Smooth muscle cell (in vitro differentiated cells): ENCODE measurements around the gene IL1R2. TPM values are rescaled to one million over a fixed set of nuclear protein-coding genes. Genes with fewer than 3 reads are reported as not detected.
A peak's percentile ranks its signal among the peaks of the same experiment; 100 is the strongest.

Experiments
- DNase-seq: peaks from one replicate; lab custom pipeline; 2025; ENCODE audit not compliant: unreplicated experiment; lab: John Stamatoyannopoulos, UW
- H2AFZ ChIP-seq: fragments of 200-600 bp; sonication (generic); 2 replicates; pipeline ENCODE4 v1.6.0; 2016; ENCODE audit warnings: antibody characterized with exemption, low read depth, mild to moderate bottlenecking
- H3F3A ChIP-seq: fragments of 200-600 bp; sonication (generic); 2 replicates; pipeline ENCODE4 v1.6.0; 2017; ENCODE audit warnings: antibody characterized with exemption, low read depth
- H3K27ac ChIP-seq: fragments of 200-600 bp; sonication (generic); 2 replicates; pipeline ENCODE4 v1.5.1; 2016; ENCODE audit warnings: low read depth, mild to moderate bottlenecking
- H3K27me3 ChIP-seq: fragments of 200-600 bp; sonication (generic); 2 replicates; pipeline ENCODE4 v1.6.1; 2016; ENCODE audit warnings: low read depth, mild to moderate bottlenecking
- H3K36me3 ChIP-seq: fragments of 200-600 bp; sonication (generic); 2 replicates; pipeline ENCODE4 v1.5.1; 2016; ENCODE audit warnings: low read depth
- H3K4me1 ChIP-seq: fragments of 200-600 bp; sonication (generic); 2 replicates; pipeline ENCODE4 v1.5.1; 2016; ENCODE audit warnings: low read depth
- H3K4me2 ChIP-seq: fragments of 200-600 bp; sonication (generic); 2 replicates; pipeline ENCODE4 v1.6.0; 2016; ENCODE audit warnings: mild to moderate bottlenecking
- H3K4me3 ChIP-seq: fragments of 200-600 bp; sonication (generic); 2 replicates; pipeline ENCODE4 v1.5.1; 2016; ENCODE audit warnings: mild to moderate bottlenecking
- H3K79me2 ChIP-seq: fragments of 200-600 bp; sonication (generic); 2 replicates; pipeline ENCODE4 v1.6.0; 2016; ENCODE audit warnings: low read depth, mild to moderate bottlenecking
- H3K9ac ChIP-seq: fragments of 200-600 bp; sonication (generic); 2 replicates; pipeline ENCODE4 v1.6.0; 2016; ENCODE audit warnings: low read depth
- H3K9me3 ChIP-seq: fragments of 200-600 bp; sonication (generic); replicated peaks from 2 replicates; pipeline ENCODE4 v1.5.1; 2016; ENCODE audit warnings: low read depth
- H4K20me1 ChIP-seq: fragments of 200-600 bp; sonication (generic); 2 replicates; pipeline ENCODE4 v1.6.0; 2016; ENCODE audit warnings: low read depth
- CTCF ChIP-seq: fragments of 200-600 bp; sonication (generic); IDR thresholded peaks from 2 replicates; pipeline ENCODE4 v1.5.1; 2017; ENCODE audit warnings: borderline replicate concordance, mild to moderate bottlenecking, antibody characterized with exemption; ENCODE audit not compliant: insufficient read depth, poor library complexity, severe bottlenecking
- WGBS: methylation state at CpG from one replicate; pipeline ENCODE4 v1.1.7; 2016; ENCODE audit warnings: low lambda C conversion rate; 5-methylcytosine and 5-hydroxymethylcytosine counted together
- polyA plus RNA-seq: library from polyadenylated mRNA; unstranded; fragments of >200 nt; fragmentation: Nextera tagmentation; extraction: Ambion mirVana; gene quantifications from 2 replicates; pipeline ENCODE4 v1.2.1, GENCODE V29; 2016
- total RNA-seq: library from RNA; depleted of rRNA; stranded (reverse); fragments of >200 nt; gene quantifications from 2 replicates; pipeline ENCODE4 v1.2.3, GENCODE V29; 2014

IL1R2 gene
- total and polyA plus RNA-seq, 2 experiments from 2014 or later, result 0.42 to 4.2 TPM

DNA sequence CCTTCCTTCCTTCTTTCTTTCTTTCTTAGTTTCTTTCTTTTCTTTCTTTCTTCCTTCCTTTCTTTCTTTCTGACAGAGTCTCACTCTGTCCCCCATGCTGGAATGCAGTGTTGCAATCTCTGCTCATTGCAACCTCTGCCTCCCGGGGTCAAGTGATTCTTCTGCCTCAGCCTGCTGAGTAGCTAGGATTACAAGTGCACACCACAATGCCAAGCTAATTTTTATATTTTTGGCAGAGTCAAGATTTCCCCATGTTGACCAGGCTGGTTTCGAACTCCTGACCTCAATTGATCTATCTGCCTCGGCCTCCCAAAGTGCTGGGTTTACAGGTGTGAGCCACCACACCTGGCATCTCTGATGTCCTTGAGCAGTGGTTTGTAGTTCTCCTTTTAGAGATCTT, 48.5 kb downstream of the IL1R2 start:
- 77% methylated on average over 3 of the region's 3 CpGs for WGBS
- Histone ChIP-seq H3K4me3 (no peak overlapping the region), H3F3A (peaks cover 8% of the 10 kb centered on the region), H4K20me1 (no peaks in the 10 kb centered on the region), H3K9me3 (no peaks in the 10 kb centered on the region), H3K79me2 (no peaks in the 10 kb centered on the region), H3K27ac (no peak overlapping the region), H3K36me3 (no peaks in the 10 kb centered on the region), H3K4me1 (no peaks in the 10 kb centered on the region), H3K9ac (no peak overlapping the region), H3K27me3 (no peaks in the 10 kb centered on the region), H3K4me2 (no peak overlapping the region), H2AFZ (no peak overlapping the region)
- TF ChIP-seq CTCF, result no peak
- DNase-seq, result no peak

DNA sequence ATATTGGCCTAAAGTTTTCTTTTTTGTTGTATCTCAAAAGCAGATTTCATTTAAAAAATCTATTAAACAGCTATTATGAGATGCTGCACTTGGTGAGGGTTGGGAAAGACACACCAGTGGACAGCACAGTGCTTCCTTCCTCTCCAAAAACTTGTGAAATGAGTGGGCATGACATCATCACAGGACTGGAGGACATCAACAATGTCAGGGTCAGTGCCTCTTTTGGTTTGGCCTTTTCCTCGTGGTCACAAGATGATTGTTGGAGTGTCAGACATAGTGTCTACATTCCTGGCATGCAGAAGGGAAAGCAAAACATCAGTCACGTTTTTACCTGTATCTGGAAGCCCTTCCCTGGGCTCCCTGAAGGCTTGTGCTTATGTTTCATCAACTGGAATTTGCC, 49.6 kb downstream of the IL1R2 start:
- H3K27ac ChIP-seq, result no peak overlapping the region
- H3K9ac ChIP-seq, result no peak overlapping the region
- H4K20me1 ChIP-seq, result no peaks in the 10 kb centered on the region
- H3K4me1 ChIP-seq, result no peaks in the 10 kb centered on the region
- DNase-seq, result no peak
- H3F3A ChIP-seq, result no peaks in the 10 kb centered on the region
- WGBS, result 12% methylated on average over 2 of the region's 2 CpGs
- H3K9me3 ChIP-seq, result no peaks in the 10 kb centered on the region
- no peak overlapping the region for H2AFZ ChIP-seq
- H3K36me3 ChIP-seq, result no peaks in the 10 kb centered on the region
- peak overlapping the region; percentile 20 for H3K4me2 ChIP-seq
- no peak overlapping the region for H3K4me3 ChIP-seq
- H3K79me2 ChIP-seq, result no peaks in the 10 kb centered on the region
- TF ChIP-seq CTCF, result no peak
- H3K27me3 ChIP-seq, result no peaks in the 10 kb centered on the region

DNA sequence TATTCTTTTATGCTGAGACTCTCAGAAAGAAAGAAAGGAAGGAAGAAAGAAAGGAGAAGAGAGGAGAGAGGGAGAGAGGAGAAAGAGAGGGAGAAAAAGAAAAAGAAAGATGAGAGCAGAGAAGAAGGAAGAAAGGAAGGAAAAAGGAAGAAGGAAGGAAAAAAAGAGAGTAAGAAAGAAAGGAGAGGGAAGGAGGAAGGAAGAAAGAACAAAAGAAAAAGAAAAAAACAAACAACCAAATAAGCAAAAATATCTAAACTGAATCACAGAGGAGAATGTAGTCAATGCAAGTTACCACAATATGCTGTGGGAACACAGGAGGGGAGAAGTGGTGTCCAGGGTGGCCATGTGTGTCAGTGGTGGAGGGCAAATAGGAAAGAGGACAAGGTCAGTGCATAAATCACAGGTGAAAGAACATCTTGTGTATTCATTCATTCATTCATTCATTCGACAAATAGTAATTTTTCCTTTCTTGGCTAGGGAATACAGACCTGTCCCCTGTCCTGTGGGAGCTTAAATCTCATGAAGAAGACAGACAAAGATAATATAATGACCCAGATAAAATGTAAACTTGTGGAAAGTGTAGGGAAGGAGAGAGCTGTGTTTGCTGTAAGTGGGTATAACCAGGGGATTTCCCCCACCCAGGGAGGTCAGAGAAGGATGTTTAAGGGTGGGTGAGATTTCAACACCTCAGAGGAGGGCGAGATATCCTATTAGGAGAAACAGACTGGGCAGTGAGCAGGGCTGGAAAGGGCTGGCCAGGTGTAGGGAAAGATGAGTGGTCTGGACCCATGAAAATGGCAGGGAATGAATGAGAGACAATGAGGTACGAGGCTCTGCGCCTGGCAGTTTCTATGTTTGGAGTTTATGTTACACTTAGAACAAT, 50.7 kb downstream of the IL1R2 start:
- H3K9me3 ChIP-seq, result no peaks in the 10 kb centered on the region
- H3F3A ChIP-seq, result peaks cover 7% of the 10 kb centered on the region
- TF ChIP-seq CTCF, result no peak
- DNase-seq, result no peak
- H3K27ac ChIP-seq, result no peak overlapping the region
- H4K20me1 ChIP-seq, result no peaks in the 10 kb centered on the region
- H3K36me3 ChIP-seq, result no peaks in the 10 kb centered on the region
- H3K9ac ChIP-seq, result no peak overlapping the region
- WGBS, result 93% methylated on average over 4 of the region's 4 CpGs
- H2AFZ ChIP-seq, result no peak overlapping the region
- H3K79me2 ChIP-seq, result no peaks in the 10 kb centered on the region
- no peak overlapping the region for H3K4me2 ChIP-seq
- peaks cover 4% of the 10 kb centered on the region for H3K4me1 ChIP-seq
- no peak overlapping the region for H3K4me3 ChIP-seq
- H3K27me3 ChIP-seq, result no peaks in the 10 kb centered on the region

DNA sequence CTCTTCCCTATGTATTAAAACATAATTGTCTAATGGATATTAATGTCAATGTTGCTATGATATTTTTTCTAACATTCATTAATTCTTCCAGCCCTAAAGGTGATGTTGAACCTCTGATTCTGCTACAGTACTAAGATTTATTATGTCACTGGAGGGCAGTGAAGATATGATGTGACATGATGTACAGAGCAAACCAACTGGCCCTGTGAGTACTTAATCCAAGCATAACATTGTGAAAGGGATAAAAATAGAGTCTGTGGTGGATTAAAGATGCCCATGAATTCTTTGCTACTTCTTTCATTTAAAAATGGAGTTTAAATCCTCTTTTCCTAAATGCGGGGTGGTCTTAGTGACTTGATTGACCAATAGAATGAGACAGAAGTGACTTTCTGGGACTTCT, 51.8 kb downstream of the IL1R2 start:
- no peaks in the 10 kb centered on the region for H3K36me3 ChIP-seq
- no peak overlapping the region for H3K27ac ChIP-seq
- no peaks in the 10 kb centered on the region for H3K27me3 ChIP-seq
- H3F3A ChIP-seq, result peaks cover 7% of the 10 kb centered on the region
- H3K4me2 ChIP-seq, result no peak overlapping the region
- no peak overlapping the region for H3K4me3 ChIP-seq
- H3K79me2 ChIP-seq, result no peaks in the 10 kb centered on the region
- H3K9me3 ChIP-seq, result no peaks in the 10 kb centered on the region
- peaks cover 4% of the 10 kb centered on the region for H3K4me1 ChIP-seq
- H3K9ac ChIP-seq, result no peak overlapping the region
- H2AFZ ChIP-seq, result no peak overlapping the region
- WGBS, result 72% methylated on average over 1 of the region's 1 CpG
- DNase-seq, result no peak
- TF ChIP-seq CTCF, result no peak
- no peaks in the 10 kb centered on the region for H4K20me1 ChIP-seq
